Coronary artery (tissue), 2 donors: Measurements from ENCODE around the gene XYLB.

Experiments
- DNase-seq: peaks from one replicate; pipeline ENCODE4 v3.0.0-alpha.2; 2017; ENCODE audit warnings: low spot score
- H3K27ac ChIP-seq, 2 donors: fragments of 200-600 bp; sonication (generic); one replicate each; pipeline ENCODE4 v1.5.1; 2016 to 2019
- H3K4me3 ChIP-seq: fragments of 200-600 bp; sonication (generic); 2 replicates; pipeline ENCODE4 v1.5.1; 2016; ENCODE audit warnings: mild to moderate bottlenecking, moderate library complexity
- TF ChIP-seq, protein P1 (sequence below): fragments of 200-600 bp; sonication (generic); IDR thresholded peaks from one replicate; pipeline ENCODE4 v1.5.1; 2019; ENCODE audit warnings: antibody characterized with exemption

The XYLB gene

GRCh38 chr3:38371541-38372213, 25.1 kb downstream of the XYLB start:
- no peak for DNase-seq
- Histone ChIP-seq H3K4me3 (no peak overlapping the region), H3K27ac (no peak overlapping the region)
- TF ChIP-seq, protein P1, sequence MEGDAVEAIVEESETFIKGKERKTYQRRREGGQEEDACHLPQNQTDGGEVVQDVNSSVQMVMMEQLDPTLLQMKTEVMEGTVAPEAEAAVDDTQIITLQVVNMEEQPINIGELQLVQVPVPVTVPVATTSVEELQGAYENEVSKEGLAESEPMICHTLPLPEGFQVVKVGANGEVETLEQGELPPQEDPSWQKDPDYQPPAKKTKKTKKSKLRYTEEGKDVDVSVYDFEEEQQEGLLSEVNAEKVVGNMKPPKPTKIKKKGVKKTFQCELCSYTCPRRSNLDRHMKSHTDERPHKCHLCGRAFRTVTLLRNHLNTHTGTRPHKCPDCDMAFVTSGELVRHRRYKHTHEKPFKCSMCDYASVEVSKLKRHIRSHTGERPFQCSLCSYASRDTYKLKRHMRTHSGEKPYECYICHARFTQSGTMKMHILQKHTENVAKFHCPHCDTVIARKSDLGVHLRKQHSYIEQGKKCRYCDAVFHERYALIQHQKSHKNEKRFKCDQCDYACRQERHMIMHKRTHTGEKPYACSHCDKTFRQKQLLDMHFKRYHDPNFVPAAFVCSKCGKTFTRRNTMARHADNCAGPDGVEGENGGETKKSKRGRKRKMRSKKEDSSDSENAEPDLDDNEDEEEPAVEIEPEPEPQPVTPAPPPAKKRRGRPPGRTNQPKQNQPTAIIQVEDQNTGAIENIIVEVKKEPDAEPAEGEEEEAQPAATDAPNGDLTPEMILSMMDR = no peak

DNA sequence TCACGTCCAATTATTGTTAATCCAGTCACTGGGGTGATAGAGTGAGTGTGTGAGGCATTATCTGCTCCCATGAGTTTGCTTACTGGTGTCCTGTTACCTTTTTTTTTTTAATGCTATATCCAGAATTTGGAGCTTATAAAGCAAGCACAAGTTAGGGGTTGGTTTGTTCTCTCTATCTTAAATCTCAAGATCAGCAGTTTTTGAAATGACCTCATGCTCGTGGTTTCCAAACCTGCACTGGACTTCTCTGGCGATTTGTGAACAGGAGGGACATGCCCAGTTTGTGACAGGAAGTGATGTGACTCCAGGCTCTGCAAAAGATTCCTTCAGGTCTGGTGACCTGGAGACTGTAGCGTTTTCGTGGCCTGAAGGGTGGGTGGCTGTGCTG, 25.6 kb downstream of the XYLB start:
- no peak for DNase-seq
- H3K4me3 ChIP-seq = no peak overlapping the region
- no peak overlapping the region for H3K27ac ChIP-seq
- TF ChIP-seq, protein P1 = no peak

GRCh38 chr3:38374221-38374620, 27.6 kb downstream of the XYLB start:
- TF ChIP-seq, protein P1 = no peak
- Histone ChIP-seq H3K4me3 (no peak overlapping the region), H3K27ac (no peak overlapping the region)
- no peak for DNase-seq

GRCh38 chr3:38375072-38375471, 28.5 kb downstream of the XYLB start:
- no peak for DNase-seq
- H3K27ac ChIP-seq = no peak overlapping the region
- TF ChIP-seq, protein P1 = no peak
- H3K4me3 ChIP-seq = no peak overlapping the region

- Histone ChIP-seq H3K4me3 (no peak overlapping the region), H3K27ac (no peak overlapping the region)
- TF ChIP-seq, protein P1 = no peak
- no peak for DNase-seq
Observed at GRCh38 chr3:38375488-38376097, 29.0 kb downstream of the XYLB start.

DNA sequence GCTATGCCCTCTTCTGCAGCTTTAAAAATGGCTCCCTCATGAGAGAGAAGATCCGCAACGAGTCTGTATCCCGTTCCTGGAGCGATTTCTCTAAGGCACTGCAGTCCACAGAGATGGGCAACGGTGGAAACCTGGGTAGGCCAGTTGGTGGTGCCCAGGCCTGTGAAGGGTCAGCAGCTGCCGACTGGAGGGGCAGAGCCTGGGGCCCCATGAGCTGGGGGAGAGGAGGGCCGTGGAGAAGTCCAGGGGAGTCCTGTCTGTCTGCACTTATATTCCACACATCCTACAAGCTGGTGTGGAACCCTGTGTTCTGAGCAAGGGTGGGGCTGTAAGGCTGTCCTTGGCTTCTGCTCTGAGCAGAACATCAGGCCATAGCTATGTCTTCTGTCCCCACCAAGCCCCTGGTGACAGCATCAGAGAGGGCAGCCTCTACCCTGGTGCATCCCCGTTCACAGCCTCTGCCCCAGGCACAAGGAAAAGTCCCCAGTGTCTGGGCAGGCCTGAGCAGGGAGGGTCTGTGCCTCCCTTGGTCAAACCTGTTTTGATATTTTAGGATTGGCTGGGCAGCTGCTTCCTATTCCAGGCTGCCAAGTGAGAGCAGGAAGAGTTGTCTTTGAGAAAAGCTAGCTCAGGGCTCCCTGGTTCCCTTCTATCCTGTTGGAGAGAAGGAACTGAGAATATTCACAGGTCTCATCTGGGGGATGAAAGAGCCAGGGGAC, 29.7 kb downstream of the XYLB start:
- Histone ChIP-seq H3K27ac (no peak overlapping the region), H3K4me3 (no peak overlapping the region)
- no peak for DNase-seq
- TF ChIP-seq, protein P1 = no peak
